KOPT-K1 (cell line): ENCODE measurements around the gene NPIPA5.
"Not testable (repeated sequence)": the region's sequence is repeated elsewhere in the genome, so short reads cannot be mapped to it uniquely, and the experiment has no call there.

Source experiments
- H3K27ac ChIP-seq: fragments of 200-600 bp; sonication (generic); 2 replicates; pipeline ENCODE4 v1.5.1; 2016; ENCODE audit warnings: antibody characterized with exemption, mild to moderate bottlenecking, low read depth, low read length; ENCODE audit not compliant: poor library complexity, severe bottlenecking
- H3K36me3 ChIP-seq: fragments of 200-600 bp; sonication (generic); 2 replicates; pipeline ENCODE4 v1.5.1; 2017; ENCODE audit warnings: antibody characterized with exemption, mild to moderate bottlenecking, low read length, moderate library complexity; ENCODE audit not compliant: insufficient read depth
- H3K9me3 ChIP-seq: fragments of 200-600 bp; sonication (generic); 2 replicates; pipeline ENCODE4 v1.5.1; 2017; ENCODE audit warnings: antibody characterized with exemption, low read length, mild to moderate bottlenecking; ENCODE audit not compliant: insufficient read depth, poor library complexity, severe bottlenecking

NPIPA5 gene

GRCh38 chr16:15338986-15339385, 39.1 kb downstream of the NPIPA5 start:
- H3K27ac ChIP-seq, H3K36me3 ChIP-seq, H3K9me3 ChIP-seq: not testable (repeated sequence)

- H3K9me3 ChIP-seq, H3K27ac ChIP-seq, H3K36me3 ChIP-seq: not testable (repeated sequence)
These were observed 40.0 kb downstream of the NPIPA5 start for GRCh38 chr16:15337974-15338605.

- H3K9me3 ChIP-seq, H3K27ac ChIP-seq, H3K36me3 ChIP-seq: not testable (repeated sequence)
These were observed 42.5 kb downstream of the NPIPA5 start for GRCh38 chr16:15335609-15336008.

- H3K9me3 ChIP-seq, H3K27ac ChIP-seq, H3K36me3 ChIP-seq: not testable (repeated sequence)
These were observed 44.1 kb downstream of the NPIPA5 start for GRCh38 chr16:15333969-15334368.

- not testable (repeated sequence) for H3K36me3 ChIP-seq, H3K27ac ChIP-seq, H3K9me3 ChIP-seq
These were observed 47.1 kb downstream of the NPIPA5 start for GRCh38 chr16:15330978-15331377.

GRCh38 chr16:15324954-15325353, 53.1 kb downstream of the NPIPA5 start:
- not testable (repeated sequence) for H3K9me3 ChIP-seq, H3K36me3 ChIP-seq, H3K27ac ChIP-seq

- not testable (repeated sequence) for H3K9me3 ChIP-seq, H3K27ac ChIP-seq, H3K36me3 ChIP-seq
These were observed 54.7 kb downstream of the NPIPA5 start for GRCh38 chr16:15323373-15323772.

- not testable (repeated sequence) for H3K36me3 ChIP-seq, H3K9me3 ChIP-seq, H3K27ac ChIP-seq
These were observed 56.9 kb downstream of the NPIPA5 start for GRCh38 chr16:15321221-15321620.

- H3K36me3 ChIP-seq, H3K27ac ChIP-seq, H3K9me3 ChIP-seq: not testable (repeated sequence)
These were observed 63.5 kb downstream of the NPIPA5 start for GRCh38 chr16:15314562-15314961.
